IMR-90 (cell line): ENCODE results near the gene RNF215. TPM values are rescaled to one million over a fixed set of nuclear protein-coding genes. Genes with fewer than 3 reads are reported as not detected.
A peak's percentile ranks its signal among the peaks of the same experiment; 100 is the strongest.

Experiments used
- ATAC-seq: fragments of 200-7000 bp; cut with Tn5 transposase; 2 replicates; pipeline ENCODE4 v1.9.1; 2020; ENCODE audit warnings: low read depth, mild to moderate bottlenecking, moderate library complexity
- BruUV-seq: library from RNA; stranded (reverse); fragments of 400-500 nt; replicated peaks from 2 replicates; lab custom pipeline; 2021; lab: Mats Ljungman, UMichigan
- CTCF ChIA-PET: fragments of 300-600 bp; formaldehyde crosslinking; extraction: SDS; loops from one replicate; lab custom pipeline; 2021; ENCODE audit warnings: antibody characterized with exemption; lab: Yijun Ruan, JAX
- POLR2A ChIA-PET: fragments of 300-600 bp; sonication (Branson Sonifier 250); formaldehyde crosslinking; loops from one replicate; lab custom pipeline; 2022; ENCODE audit warnings: antibody characterized with exemption; ENCODE audit not compliant: unreplicated experiment; lab: Charles Lee
- DNase-seq: peaks from one replicate; pipeline ENCODE4 v3.0.0; 2013
- H2AFZ ChIP-seq: replicated peaks from 2 replicates; pipeline ENCODE3; 2013; ENCODE audit warnings: low read length, mild to moderate bottlenecking; ENCODE audit not compliant: poor library complexity
- H2AK5ac ChIP-seq: 2 replicates; pipeline ENCODE4 v1.6.1; 2013; ENCODE audit warnings: low read depth, low read length, inconsistent platforms
- H2AK9ac ChIP-seq: replicated peaks from 2 replicates; pipeline ENCODE3; 2013; ENCODE audit warnings: mild to moderate bottlenecking, low read depth, low read length, moderate library complexity; ENCODE audit not compliant: poor library complexity
- H2BK120ac ChIP-seq: 2 replicates; pipeline ENCODE4 v1.6.1; 2013; ENCODE audit warnings: low read depth, low read length, inconsistent platforms
- H2BK15ac ChIP-seq: 3 replicates; pipeline ENCODE4 v1.6.1; 2013; ENCODE audit warnings: low read depth, low read length, inconsistent platforms
- H2BK20ac ChIP-seq: 2 replicates; pipeline ENCODE4 v1.6.1; 2013; ENCODE audit warnings: low read depth, mild to moderate bottlenecking, inconsistent platforms, low read length, moderate library complexity
- H2BK5ac ChIP-seq: 2 replicates; pipeline ENCODE4 v1.6.1; 2013; ENCODE audit warnings: mild to moderate bottlenecking, low read depth, low read length, inconsistent platforms; ENCODE audit not compliant: poor library complexity, severe bottlenecking
- H3K14ac ChIP-seq: replicated peaks from 2 replicates; pipeline ENCODE4 v1.6.1; 2013; ENCODE audit warnings: low read depth, low read length, inconsistent platforms
- H3K18ac ChIP-seq: 2 replicates; pipeline ENCODE4 v1.6.1; 2013; ENCODE audit warnings: low read depth, low read length, control low read depth
- H3K23ac ChIP-seq: 2 replicates; pipeline ENCODE4 v1.6.1; 2013; ENCODE audit warnings: low read depth, low read length, inconsistent platforms
- H3K27ac ChIP-seq: 2 replicates; pipeline ENCODE4 v1.5.1; 2013; ENCODE audit warnings: mild to moderate bottlenecking, control low read depth, low read length; ENCODE audit not compliant: insufficient read depth
- H3K27me3 ChIP-seq: 2 replicates; pipeline ENCODE4 v1.6.1; 2013; ENCODE audit warnings: low read length; ENCODE audit not compliant: control insufficient read depth, insufficient read depth
- H3K36me3 ChIP-seq: 2 replicates; pipeline ENCODE4 v1.6.1; 2013; ENCODE audit warnings: low read length, mixed read lengths; ENCODE audit not compliant: control insufficient read depth, insufficient read depth
- H3K4ac ChIP-seq: 2 replicates; pipeline ENCODE4 v1.6.1; 2013; ENCODE audit warnings: low read depth, low read length, inconsistent platforms
- H3K4me1 ChIP-seq: 2 replicates; pipeline ENCODE4 v1.6.1; 2013; ENCODE audit warnings: low read length, mixed read lengths; ENCODE audit not compliant: control insufficient read depth, insufficient read depth
- H3K4me2 ChIP-seq: 2 replicates; pipeline ENCODE4 v1.6.1; 2013; ENCODE audit warnings: low read depth, mild to moderate bottlenecking, control low read depth, low read length, moderate library complexity
- H3K4me3 ChIP-seq: 2 replicates; pipeline ENCODE4 v1.5.1; 2013; ENCODE audit warnings: low read depth, mild to moderate bottlenecking, control low read depth, low read length, moderate library complexity; ENCODE audit not compliant: insufficient read depth
- H3K56ac ChIP-seq: 2 replicates; pipeline ENCODE4 v1.6.1; 2013; ENCODE audit warnings: low read length, inconsistent platforms; ENCODE audit not compliant: insufficient read depth; ENCODE audit errors: extremely low read depth
- H3K79me1 ChIP-seq, 2 experiments: 2 replicates each; pipeline ENCODE4 v1.6.1; 2013; ENCODE audit warnings: low read length in 2 of 2, inconsistent platforms in 1 of 2, low read depth in 1 of 2
- H3K9ac ChIP-seq: 2 replicates; pipeline ENCODE4 v1.6.1; 2013; ENCODE audit warnings: low read depth, low read length, control low read depth
- H3K9me1 ChIP-seq: 2 replicates; pipeline ENCODE4 v1.6.1; 2013; ENCODE audit warnings: low read length, inconsistent platforms; ENCODE audit not compliant: insufficient read depth
- H3K9me3 ChIP-seq: 2 replicates; pipeline ENCODE4 v1.6.1; 2013; ENCODE audit warnings: low read length; ENCODE audit not compliant: control insufficient read depth, insufficient read depth
- H4K20me1 ChIP-seq: 2 replicates; pipeline ENCODE4 v1.6.1; 2013; ENCODE audit warnings: low read length, inconsistent platforms; ENCODE audit not compliant: insufficient read depth
- H4K5ac ChIP-seq: 2 replicates; pipeline ENCODE4 v1.6.1; 2013; ENCODE audit warnings: mild to moderate bottlenecking, low read depth, low read length, control low read depth
- H4K8ac ChIP-seq, 2 experiments: 2 replicates each; pipeline ENCODE4 v1.6.1; 2013; ENCODE audit warnings: low read depth in 2 of 2, low read length in 2 of 2, control low read depth in 1 of 2, inconsistent platforms in 1 of 2
- H4K91ac ChIP-seq: 2 replicates; pipeline ENCODE4 v1.6.1; 2013; ENCODE audit warnings: low read depth, low read length, inconsistent platforms; ENCODE audit not compliant: insufficient read depth
- CEBPB ChIP-seq: IDR thresholded peaks from 2 replicates; pipeline ENCODE4 v1.6.1; 2012; ENCODE audit warnings: low read depth, low read length, improper control_type of control experiment
- WGBS, 2 experiments: methylation state at CpG; one replicate each; pipeline versions ENCODE4 v1.1.5 to v1.1.7; 2013; ENCODE audit warnings: missing lambda C conversion rate in 2 of 2; ENCODE audit not compliant: insufficient read length in 1 of 2; ENCODE audit errors: extremely low coverage in 2 of 2; 5-methylcytosine and 5-hydroxymethylcytosine counted together
- dilution Hi-C: fragments of 300-500 bp; cut with HindIII; formaldehyde crosslinking; loops from one replicate; pipeline ENCODE4 v1.14.3; 2018; ENCODE audit warnings: low sequenced_read_pairs; ENCODE audit not compliant: unreplicated experiment
- in situ Hi-C: fragments of 300-500 bp; cut with MboI; formaldehyde crosslinking; loops from 3 replicates; pipeline ENCODE4 v1.14.3; 2019; ENCODE audit warnings: low sequenced_read_pairs, inconsistent platforms, mixed read lengths
- intact Hi-C: fragments of 100-400 bp; cut with micrococcal nuclease; formaldehyde crosslinking; loops from 2 replicates; pipeline ENCODE4 v1.10.0; 2022
- polyA plus RNA-seq, 3 experiments: library from polyadenylated mRNA; depleted of rRNA; stranded (reverse); fragments of >200 nt; gene quantifications; 2 replicates each; pipeline ENCODE4 v1.2.3, GENCODE V29; 2012; ENCODE audit warnings: low replicate concordance in 1 of 3
- total RNA-seq: library from RNA; depleted of rRNA; stranded (reverse); fragments of >200 nt; gene quantifications from 2 replicates; pipeline ENCODE4 v1.2.3, GENCODE V29; 2012
- TF ChIP-seq, protein P1 (sequence below): fragments of 150-350 bp; IDR thresholded peaks from 2 replicates; pipeline ENCODE4 v1.6.1; 2016; ENCODE audit warnings: low read depth, mild to moderate bottlenecking, low read length, moderate library complexity, borderline replicate concordance
- TF ChIP-seq, protein P2 (sequence below): fragments of 150-350 bp; IDR thresholded peaks from 2 replicates; pipeline ENCODE4 v1.6.1; 2017; ENCODE audit warnings: mild to moderate bottlenecking, antibody characterized with exemption, low read length, low read depth

RNF215 gene
- total and polyA plus RNA-seq, 2 of the 4 experiments (the other 2 are of a cell fraction) = 15.8 to 21.9 TPM

GRCh38 chr22:30435674-30436126, 48.5 kb upstream of the RNF215 start:
- in situ Hi-C loops = no loop called here
- H4K5ac ChIP-seq = peak overlapping the region; percentile 1; the same call in 1 of the 2 replicates

More at GRCh38 chr22:30435674-30436126, 48.5 kb upstream of the RNF215 start:
- no peak overlapping the region for H3K23ac ChIP-seq
- DNase-seq (no peak), ATAC-seq (no peak)
- peaks cover 12% of the 10 kb centered on the region for H3K27me3 ChIP-seq
- H3K27ac ChIP-seq = no peak overlapping the region
- H3K9ac ChIP-seq = no peak overlapping the region
- BruUV-seq = no TSS peak
- H3K14ac ChIP-seq = no peak overlapping the region; the same call in 1 of the 2 replicates
- no peak overlapping the region for H3K4me2 ChIP-seq
- H3K4me3 ChIP-seq = no peak overlapping the region
- H3K9me1 ChIP-seq = no peaks in the 10 kb centered on the region
- no peak overlapping the region for H2AK9ac ChIP-seq
- H2BK120ac ChIP-seq = no peak overlapping the region
- no peaks in the 10 kb centered on the region for H3K79me1 ChIP-seq
- WGBS, 2 experiments = no CpG with 5 or more reads among the region's 6 CpGs
- H3K36me3 ChIP-seq = no peaks in the 10 kb centered on the region
- H3K56ac ChIP-seq = no peak overlapping the region
- no peak overlapping the region for H2BK15ac ChIP-seq
- dilution Hi-C loops (no loop called here), intact Hi-C loops (no loop called here)
- H3K4me1 ChIP-seq = no peaks in the 10 kb centered on the region
- H2BK5ac ChIP-seq = no peak overlapping the region
- no peaks in the 10 kb centered on the region for H3K9me3 ChIP-seq
- no peak overlapping the region for H3K4ac ChIP-seq
- no peak overlapping the region for H3K18ac ChIP-seq
- POLR2A ChIA-PET = no interaction called here
- TF ChIP-seq CEBPB = no peak
- TF ChIP-seq, protein P1, sequence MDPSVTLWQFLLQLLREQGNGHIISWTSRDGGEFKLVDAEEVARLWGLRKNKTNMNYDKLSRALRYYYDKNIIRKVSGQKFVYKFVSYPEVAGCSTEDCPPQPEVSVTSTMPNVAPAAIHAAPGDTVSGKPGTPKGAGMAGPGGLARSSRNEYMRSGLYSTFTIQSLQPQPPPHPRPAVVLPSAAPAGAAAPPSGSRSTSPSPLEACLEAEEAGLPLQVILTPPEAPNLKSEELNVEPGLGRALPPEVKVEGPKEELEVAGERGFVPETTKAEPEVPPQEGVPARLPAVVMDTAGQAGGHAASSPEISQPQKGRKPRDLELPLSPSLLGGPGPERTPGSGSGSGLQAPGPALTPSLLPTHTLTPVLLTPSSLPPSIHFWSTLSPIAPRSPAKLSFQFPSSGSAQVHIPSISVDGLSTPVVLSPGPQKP = no peak
- TF ChIP-seq, protein P2, sequence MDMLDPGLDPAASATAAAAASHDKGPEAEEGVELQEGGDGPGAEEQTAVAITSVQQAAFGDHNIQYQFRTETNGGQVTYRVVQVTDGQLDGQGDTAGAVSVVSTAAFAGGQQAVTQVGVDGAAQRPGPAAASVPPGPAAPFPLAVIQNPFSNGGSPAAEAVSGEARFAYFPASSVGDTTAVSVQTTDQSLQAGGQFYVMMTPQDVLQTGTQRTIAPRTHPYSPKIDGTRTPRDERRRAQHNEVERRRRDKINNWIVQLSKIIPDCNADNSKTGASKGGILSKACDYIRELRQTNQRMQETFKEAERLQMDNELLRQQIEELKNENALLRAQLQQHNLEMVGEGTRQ = no peak
- no peak overlapping the region for H2AK5ac ChIP-seq
- H2BK20ac ChIP-seq = no peak overlapping the region
- CTCF ChIA-PET = interaction anchor here (1.5 kb wide), 1 partner anchor 9 kb away, joined by 5 read pairs; no protein-coding TSS in a partner anchor
- H4K20me1 ChIP-seq = no peaks in the 10 kb centered on the region
- no peak overlapping the region for H4K91ac ChIP-seq
- peak overlapping the region; percentile 65 for H2AFZ ChIP-seq
- peak overlapping the region; percentile 69 to 81; a peak in 2 of 4 replicates for H4K8ac ChIP-seq
